ENCODE results near the gene PSMD1.
"Not testable (repeated sequence)": the region's sequence is repeated elsewhere in the genome, so short reads cannot be mapped to it uniquely, and the experiment has no call there.

PSMD1 gene

GRCh38 chr2:231181860-231182512, 125.3 kb downstream of the PSMD1 start:
- in situ Hi-C loops (cut with MboI; ENCODE audit: low sequenced_read_pairs), result no loop called here

- in situ Hi-C loops (cut with MboI; ENCODE audit: low sequenced_read_pairs), result no loop called here
These were observed 125.8 kb downstream of the PSMD1 start for GRCh38 chr2:231182513-231182899.

- in situ Hi-C loops (cut with MboI; ENCODE audit: low sequenced_read_pairs), result no loop called here
These were observed 127.2 kb downstream of the PSMD1 start for GRCh38 chr2:231183851-231184250.

- in situ Hi-C loops (cut with MboI; ENCODE audit: low sequenced_read_pairs), result no loop called here
These were observed 127.7 kb downstream of the PSMD1 start for GRCh38 chr2:231184319-231184718.

GRCh38 chr2:231185050-231185725, 128.5 kb downstream of the PSMD1 start:
- in situ Hi-C loops (cut with MboI; ENCODE audit: low sequenced_read_pairs), result no loop called here

GRCh38 chr2:231185886-231186285, 129.2 kb downstream of the PSMD1 start:
- in situ Hi-C loops (cut with MboI; ENCODE audit: low sequenced_read_pairs), result no loop called here

- in situ Hi-C loops (cut with MboI; ENCODE audit: low sequenced_read_pairs), result no loop called here
These were observed 129.7 kb downstream of the PSMD1 start for GRCh38 chr2:231186325-231186724.

GRCh38 chr2:231187736-231188505, 131.3 kb downstream of the PSMD1 start:
- in situ Hi-C loops (cut with MboI; ENCODE audit: low sequenced_read_pairs), result no loop called here

GRCh38 chr2:231188506-231189170, 132.0 kb downstream of the PSMD1 start:
- in situ Hi-C loops (cut with MboI; ENCODE audit: low sequenced_read_pairs), result no loop called here

- in situ Hi-C loops (cut with MboI; ENCODE audit: low sequenced_read_pairs), result no loop called here
These were observed 132.5 kb downstream of the PSMD1 start for GRCh38 chr2:231189171-231189530.

GRCh38 chr2:231189571-231190495, 133.2 kb downstream of the PSMD1 start:
- in situ Hi-C loops (cut with MboI; ENCODE audit: low sequenced_read_pairs), result no loop called here

- in situ Hi-C loops (cut with MboI; ENCODE audit: low sequenced_read_pairs), result no loop called here
These were observed 134.0 kb downstream of the PSMD1 start for GRCh38 chr2:231190531-231191197.

- in situ Hi-C loops (cut with MboI; ENCODE audit: low sequenced_read_pairs), result no loop called here
These were observed 135.5 kb downstream of the PSMD1 start for GRCh38 chr2:231191896-231192872.

- in situ Hi-C loops (cut with MboI; ENCODE audit: low sequenced_read_pairs), result no loop called here
These were observed 136.5 kb downstream of the PSMD1 start for GRCh38 chr2:231193216-231193615.

- in situ Hi-C loops (cut with MboI; ENCODE audit: low sequenced_read_pairs), result no loop called here
These were observed 139.9 kb downstream of the PSMD1 start for GRCh38 chr2:231196592-231196991.

- in situ Hi-C loops (cut with MboI; ENCODE audit: low sequenced_read_pairs), result not testable (repeated sequence)
These were observed 140.5 kb downstream of the PSMD1 start for GRCh38 chr2:231197196-231197595.

GRCh38 chr2:231197706-231198290, 141.1 kb downstream of the PSMD1 start:
- in situ Hi-C loops (cut with MboI; ENCODE audit: low sequenced_read_pairs), result no loop called here
